VCaP (cell line): ENCODE data around the gene ZNF646.

Source experiments
- H3K27ac ChIP-seq: fragments of 450-650 bp; 2 replicates; pipeline ENCODE4 v1.5.1; 2017
- CTCF ChIP-seq: fragments of 450-650 bp; conservative IDR thresholded peaks from 2 replicates; pipeline ENCODE4 v1.5.1; 2017; ENCODE audit warnings: mild to moderate bottlenecking, moderate library complexity

The ZNF646 gene

GRCh38 chr16:31078597-31079341, 4.5 kb downstream of the ZNF646 start:
- no peak overlapping the region for H3K27ac ChIP-seq
- TF ChIP-seq CTCF, result no peak

- H3K27ac ChIP-seq, result no peak overlapping the region
- no peak for TF ChIP-seq CTCF
These were observed 5.2 kb downstream of the ZNF646 start for GRCh38 chr16:31079342-31079944.

GRCh38 chr16:31080035-31080629, 5.9 kb downstream of the ZNF646 start:
- TF ChIP-seq CTCF, result no peak
- no peak overlapping the region for H3K27ac ChIP-seq

- no peak for TF ChIP-seq CTCF
These were observed 6.7 kb downstream of the ZNF646 start for GRCh38 chr16:31080756-31081419.

GRCh38 chr16:31081428-31082351, 7.5 kb downstream of the ZNF646 start:
- TF ChIP-seq CTCF, result no peak
- no peak overlapping the region for H3K27ac ChIP-seq

More at GRCh38 chr16:31080756-31081419, 6.7 kb downstream of the ZNF646 start:
- H3K27ac ChIP-seq, result no peak overlapping the region

GRCh38 chr16:31082368-31083045, 8.3 kb downstream of the ZNF646 start:
- no peak overlapping the region for H3K27ac ChIP-seq
- no peak for TF ChIP-seq CTCF
